ENCODE results near the gene PROSER3.

PROSER3 gene

DNA sequence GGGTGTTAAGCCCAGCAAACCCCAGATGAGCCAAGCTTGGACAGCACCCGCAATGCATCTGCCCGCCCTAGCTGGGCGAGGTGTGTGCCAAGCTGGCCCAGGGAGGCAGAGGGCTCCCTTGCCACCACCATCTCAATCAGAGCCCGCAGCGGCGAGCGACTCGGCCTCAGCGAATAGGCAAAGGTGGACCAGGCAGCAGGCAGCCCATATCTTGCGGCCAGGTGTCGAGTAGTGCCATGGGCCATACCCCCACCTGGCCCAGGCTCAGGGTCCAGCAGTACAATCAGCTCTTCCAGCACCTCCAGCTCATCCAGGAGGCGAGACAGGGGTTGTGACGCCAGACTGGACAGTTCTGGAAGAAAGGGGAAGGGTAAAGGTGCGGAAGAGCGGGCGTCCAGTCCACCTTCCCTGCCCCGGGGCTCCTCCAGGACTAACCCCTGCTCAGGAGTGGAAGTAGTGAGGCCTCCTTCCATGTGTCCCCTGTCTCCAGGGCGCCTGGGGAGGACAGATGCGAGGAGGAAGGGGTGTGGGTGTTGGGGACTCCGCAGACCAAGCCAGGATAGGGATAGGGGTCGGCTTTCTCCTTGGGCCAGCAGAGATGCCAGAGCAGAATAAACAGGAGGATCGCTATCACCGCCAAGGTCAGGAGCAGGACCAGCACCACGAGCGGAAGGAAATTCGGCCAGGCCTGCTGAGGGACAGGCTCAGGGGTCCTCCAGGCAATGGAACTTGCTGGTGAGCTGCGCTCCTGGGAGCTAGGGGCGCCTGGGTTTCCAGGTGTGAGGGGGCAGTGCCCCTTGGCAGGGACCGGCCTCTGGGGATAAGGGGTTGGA is 18.5 kb upstream of the PROSER3 start:
- DNase-seq, result no peak

DNA sequence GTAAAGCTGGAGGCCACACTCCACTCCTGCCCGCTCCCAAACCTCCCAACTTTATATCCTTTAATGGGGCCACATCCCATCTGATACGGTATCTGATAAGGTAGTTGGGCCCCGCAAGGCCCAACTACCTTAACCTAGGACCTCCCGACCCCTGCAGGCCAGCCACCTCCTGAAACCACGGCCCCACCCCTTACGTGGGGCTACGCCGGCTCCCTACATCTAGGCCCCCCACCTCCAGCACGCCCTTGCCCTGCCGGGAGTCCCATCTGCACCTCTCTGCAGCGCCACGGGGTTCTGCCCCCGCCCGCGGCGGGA is 17.9 kb upstream of the PROSER3 start:
- DNase-seq, result no peak

DNA sequence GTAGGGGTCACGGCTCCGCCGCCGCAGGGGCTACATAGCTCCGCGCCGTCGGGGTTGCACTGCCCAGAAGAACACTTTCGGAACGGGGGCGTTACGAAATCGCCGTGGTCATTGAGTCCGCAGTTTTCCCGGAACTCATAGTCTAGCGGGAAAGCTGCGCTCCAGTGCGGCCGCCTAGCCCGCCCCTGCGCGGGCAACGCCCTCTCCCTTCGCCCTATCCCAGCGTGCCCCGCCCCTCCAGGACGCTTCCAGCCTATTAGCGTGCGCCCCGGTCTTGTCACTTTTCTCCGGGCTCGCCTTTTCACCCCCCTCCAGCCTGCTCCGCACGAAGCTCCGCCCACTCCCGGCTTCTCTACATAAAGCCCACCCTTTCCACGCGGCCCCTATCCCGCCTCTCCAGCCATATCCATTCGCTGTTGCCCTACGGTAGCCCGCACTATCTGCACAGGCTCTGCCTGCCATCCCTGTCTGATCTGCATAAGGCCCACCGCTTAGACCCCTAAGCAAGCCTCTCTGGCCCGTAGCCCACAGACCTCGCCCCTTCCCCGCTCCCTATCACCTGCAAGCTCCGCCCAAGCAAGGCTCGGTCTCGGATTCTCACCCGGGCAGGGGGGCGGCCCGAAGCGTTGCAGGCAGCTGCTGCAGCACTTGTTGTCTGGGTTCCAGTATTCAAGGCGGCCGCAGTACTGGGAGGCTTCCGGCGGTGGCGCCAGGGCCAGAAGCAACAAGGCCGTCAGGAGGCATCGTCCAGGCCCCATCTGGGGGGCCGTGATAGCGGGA is 17.4 kb upstream of the PROSER3 start:
- DNase-seq, result peak; percentile 97

DNA sequence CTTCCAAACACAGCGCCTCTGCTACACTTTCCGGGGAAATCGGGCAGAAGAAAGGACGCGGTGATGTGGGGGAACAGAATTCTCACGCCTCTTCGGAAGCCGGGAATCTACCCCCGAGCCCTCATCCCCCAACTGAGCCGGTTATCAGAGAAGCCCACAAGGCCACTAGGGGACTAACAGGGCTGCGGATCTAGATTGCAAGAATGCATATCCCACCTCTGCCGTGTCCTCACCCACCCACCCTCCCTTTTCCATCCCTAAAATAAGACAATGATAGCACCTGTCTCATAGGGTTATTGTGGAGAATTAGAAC is 16.8 kb upstream of the PROSER3 start:
- no peak for DNase-seq

DNA sequence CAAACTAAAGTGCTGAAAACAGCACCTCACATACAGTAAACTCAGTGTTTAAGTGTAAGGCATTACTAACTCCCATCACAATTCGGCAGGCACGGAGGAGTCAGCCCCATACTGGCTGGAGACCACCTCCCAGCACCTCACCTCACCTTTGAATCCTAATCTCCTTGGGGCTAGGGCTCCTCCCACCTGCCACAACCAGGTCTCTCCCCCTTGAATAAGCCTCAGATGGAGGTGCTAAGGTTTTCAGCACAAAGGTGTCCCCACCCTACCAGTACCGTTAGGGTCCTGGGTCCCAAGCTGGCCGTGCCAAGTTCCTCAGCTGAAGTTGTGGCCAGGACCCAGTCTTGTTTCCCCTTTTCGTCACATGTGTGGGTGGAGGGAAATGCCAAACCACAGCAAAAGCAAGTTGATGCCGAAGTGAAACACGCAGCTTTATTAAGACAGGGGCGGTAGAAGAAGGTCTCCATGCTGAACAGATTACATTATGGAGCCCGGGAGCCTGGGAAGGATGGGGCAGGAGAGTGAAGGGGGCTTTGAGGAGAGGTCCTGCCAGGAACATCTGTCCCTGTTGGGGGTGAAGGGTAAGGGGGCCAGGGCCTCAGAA is 15.8 kb upstream of the PROSER3 start, which contains the start of gene IGFLR1:
TSS of gene IGFLR1 (minus strand) at position 332 of the 604 bp plus-strand sequence. CDS start 1,272 bp downstream, outside the sequence.
- peak; percentile 71 for DNase-seq

DNA sequence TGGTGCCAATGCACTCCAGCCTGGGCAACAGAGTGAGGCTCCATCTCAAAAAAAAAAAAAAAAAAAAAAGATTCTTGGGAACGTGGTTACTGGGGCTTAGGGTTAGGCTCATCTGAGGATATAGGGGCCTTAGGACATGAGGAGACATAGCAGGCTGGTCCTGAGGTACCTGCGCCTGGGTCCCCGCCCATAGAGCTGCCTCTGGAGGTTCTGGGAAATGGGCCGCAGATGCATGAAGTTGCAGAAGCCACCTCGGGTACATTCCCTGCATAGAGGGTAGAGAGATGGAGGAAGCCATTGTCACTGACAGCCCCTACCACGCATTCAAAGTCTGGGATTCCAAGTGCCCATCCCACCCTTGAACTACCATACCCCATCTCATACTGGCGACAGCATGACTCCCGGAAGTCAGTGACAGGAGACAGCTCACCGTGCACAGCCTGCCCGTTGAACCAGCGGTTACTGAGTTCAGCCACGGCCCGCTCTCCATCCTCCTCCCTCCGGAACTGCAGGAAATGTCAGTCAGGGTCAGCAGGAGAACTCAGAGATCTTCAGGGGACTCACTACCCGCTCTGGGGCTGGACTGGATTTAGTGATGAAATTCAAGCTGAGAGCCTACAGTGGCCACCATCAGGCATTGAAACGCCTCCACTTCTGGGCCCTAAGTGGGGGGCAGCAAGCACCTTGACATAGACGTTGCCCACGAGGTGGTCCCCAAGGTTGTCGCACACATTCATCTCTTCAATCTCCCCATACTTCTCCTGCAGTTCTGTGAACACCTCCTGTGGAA is 14.1 kb upstream of the PROSER3 start:
- no peak for DNase-seq

DNA sequence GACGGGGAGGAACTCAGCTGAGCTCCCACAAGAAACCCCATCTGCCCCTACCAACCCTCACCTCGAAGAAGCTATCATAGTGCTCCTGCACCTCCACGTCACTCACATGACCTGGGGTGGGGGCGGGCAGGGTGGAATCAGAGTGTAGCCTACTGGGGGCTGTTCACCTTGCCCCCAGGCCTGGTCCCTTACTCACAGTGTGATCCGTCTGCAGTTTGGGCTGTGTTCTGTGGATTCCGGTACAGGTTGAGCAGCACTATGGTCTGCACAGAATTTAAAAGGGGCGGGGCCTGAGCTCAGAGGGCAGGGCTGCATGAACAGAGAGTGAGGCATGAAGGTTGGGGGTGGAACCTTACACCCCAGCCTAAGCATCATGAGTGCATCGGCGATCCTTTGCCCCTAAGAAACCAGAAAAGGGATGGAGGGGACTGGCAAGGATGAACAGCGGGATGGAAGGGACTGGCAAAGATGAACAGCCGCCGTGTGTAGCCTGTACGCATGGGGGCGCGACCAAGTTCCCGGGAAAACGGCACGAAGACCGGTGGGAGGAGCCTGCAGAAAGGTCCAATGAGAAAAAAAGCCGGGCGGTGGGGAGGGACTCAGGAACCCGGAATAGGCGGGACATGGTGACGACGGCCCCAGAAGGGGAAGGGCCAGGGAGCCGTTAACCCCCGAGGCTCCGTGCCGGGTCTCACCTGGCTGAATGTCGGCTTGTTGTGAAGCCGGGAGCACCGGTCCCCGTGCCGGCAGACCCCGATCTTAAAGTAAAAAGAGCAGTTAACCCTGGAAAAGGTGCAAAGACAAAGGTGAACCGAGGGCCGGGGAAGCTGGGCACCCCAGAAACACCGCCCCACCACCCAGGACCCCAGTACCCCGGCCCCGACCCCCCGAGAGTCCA is 13.3 kb upstream of the PROSER3 start:
- peak; percentile 92 for DNase-seq

DNA sequence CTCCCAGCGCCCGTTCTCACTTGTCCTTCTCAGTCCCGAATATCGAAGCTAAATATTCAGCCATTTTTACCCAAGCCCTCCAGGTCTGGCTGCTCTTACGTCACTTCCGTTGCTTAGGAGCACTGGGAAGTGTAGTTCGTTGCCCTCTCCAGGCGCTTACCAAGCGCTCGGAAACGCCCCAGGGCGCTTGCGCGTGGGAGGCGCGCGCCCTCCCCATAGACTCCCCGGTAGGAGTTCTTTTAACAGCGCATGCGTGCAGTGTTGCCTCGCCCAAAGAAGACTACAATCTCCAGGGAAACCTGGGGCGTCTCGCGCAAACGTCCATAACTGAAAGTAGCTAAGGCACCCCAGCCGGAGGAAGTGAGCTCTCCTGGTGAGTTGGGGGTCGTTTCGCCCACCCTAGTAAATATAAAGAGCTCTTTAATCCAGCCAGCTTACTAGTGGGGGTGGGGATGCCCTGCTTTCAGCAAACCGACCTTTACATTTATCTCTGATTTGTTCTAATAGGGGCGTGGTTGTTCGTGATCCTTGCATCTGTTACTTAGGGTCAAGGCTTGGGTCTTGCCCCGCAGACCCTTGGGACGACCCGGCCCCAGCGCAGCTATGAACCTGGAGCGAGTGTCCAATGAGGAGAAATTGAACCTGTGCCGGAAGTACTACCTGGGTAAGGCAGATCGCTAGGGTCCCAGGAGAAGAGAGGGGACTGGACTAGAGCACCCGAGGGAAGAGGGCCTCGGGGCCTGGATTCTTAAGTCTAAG is 12.5 kb upstream of the PROSER3 start, which contains the start of the genes PSENEN and U2AF1L4:
TSS of gene PSENEN (plus strand) at position 324 of the 759 bp plus-strand sequence. CDS start at position 604, 280 bp downstream.
TSS of gene U2AF1L4 (minus strand) at position 91 of the 759 bp plus-strand sequence. CDS start at position 64, 27 bp downstream.
- peak; percentile 95 for DNase-seq

DNA sequence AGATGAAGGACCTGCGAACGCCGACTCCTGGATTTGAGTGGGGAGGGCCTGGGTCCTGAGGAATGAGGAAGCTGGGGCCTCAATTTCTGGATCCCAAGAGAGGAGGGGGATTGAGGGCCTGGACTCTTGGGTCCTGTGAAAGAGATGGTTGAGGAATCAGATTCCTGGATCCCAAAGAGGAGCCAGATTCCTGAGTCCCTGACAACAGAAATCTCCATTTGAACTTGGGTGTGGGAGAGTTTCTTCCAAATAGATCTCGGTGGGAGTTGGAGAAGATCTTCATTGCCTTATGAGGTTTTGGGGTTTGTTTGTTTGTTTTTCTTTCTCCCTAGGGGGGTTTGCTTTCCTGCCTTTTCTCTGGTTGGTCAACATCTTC is 11.9 kb upstream of the PROSER3 start:
- no peak for DNase-seq

DNA sequence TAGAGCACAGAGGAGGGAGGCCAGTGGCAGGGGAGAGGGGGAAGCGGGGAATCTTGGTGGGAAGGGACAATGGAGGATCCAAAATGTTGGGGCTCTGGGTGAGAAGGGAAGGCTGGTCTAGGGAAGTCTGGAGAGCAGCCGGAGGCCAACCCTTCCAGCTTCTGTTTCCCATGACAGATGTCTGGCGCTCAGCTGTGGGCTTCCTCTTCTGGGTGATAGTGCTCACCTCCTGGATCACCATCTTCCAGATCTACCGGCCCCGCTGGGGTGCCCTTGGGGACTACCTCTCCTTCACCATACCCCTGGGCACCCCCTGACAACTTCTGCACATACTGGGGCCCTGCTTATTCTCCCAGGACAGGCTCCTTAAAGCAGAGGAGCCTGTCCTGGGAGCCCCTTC is 11.4 kb upstream of the PROSER3 start:
- DNase-seq, result no peak

DNA sequence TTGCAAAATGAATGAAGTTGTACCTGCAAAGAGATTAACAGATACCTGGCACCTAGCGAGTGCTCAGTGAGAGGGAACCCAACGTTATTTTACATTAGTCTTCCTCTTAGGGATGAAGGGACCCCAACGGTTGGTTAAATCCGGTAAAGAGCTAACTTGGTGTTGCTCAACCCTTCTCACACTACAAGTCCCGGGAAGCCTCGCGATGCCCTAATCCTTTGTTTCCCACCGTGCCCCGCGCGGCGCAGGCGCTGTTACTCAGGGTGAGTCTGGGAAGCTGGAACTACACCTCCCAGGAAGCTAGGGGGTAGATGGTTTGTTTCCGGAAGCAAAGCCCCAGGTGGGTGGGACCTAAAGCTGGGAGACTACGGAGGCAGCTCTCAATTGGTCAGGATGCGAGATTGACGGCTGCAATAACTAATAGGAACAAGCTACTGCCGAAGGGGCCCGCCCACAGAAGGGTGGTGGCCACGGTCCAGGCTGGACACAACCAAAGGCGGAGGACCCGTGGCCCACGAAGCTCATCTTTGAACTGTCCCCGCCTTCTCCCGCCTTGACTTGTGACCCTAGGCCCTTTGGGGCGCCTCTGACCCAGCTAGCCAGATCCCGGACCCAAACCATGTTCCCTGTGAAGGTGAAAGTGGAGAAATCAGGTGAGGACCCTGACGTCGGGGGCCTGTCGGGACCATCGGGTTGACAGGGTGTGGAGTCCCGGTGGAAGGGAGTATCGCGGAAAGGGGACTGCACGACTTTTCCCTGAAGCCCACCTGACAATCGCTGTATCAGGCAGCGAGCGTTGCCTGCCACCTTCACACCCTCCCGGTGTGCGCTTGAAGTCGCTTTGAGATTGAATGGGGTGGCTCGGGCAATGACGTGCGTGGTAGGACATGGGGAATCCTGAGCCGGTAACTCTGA is 9.6 kb upstream of the PROSER3 start, which contains the start of gene LIN37:
TSS of gene LIN37 (plus strand) at position 471 of the 915 bp plus-strand sequence. CDS start at position 620, 149 bp downstream.
- peak; percentile 99 for DNase-seq

DNA sequence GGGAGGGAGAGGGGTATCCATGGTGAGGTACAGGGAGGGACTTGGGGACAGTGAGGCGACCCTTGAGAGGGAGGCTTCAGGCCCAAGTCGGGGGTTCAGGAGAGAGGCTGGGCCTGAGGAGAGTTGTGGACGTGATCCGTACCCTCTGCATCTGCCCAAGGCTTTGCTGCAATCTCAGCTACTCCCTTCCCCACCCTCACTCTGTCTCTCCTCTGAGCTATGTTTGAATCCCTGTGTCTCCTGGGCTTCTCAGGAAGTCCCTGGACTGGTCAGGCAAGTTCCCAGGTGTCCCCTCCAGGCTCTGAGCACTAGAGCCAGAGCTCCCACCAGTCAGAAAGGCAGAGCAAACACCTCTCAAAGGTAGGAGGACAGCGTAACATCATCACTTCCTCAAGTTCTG is 7.8 kb upstream of the PROSER3 start:
- DNase-seq, result no peak

DNA sequence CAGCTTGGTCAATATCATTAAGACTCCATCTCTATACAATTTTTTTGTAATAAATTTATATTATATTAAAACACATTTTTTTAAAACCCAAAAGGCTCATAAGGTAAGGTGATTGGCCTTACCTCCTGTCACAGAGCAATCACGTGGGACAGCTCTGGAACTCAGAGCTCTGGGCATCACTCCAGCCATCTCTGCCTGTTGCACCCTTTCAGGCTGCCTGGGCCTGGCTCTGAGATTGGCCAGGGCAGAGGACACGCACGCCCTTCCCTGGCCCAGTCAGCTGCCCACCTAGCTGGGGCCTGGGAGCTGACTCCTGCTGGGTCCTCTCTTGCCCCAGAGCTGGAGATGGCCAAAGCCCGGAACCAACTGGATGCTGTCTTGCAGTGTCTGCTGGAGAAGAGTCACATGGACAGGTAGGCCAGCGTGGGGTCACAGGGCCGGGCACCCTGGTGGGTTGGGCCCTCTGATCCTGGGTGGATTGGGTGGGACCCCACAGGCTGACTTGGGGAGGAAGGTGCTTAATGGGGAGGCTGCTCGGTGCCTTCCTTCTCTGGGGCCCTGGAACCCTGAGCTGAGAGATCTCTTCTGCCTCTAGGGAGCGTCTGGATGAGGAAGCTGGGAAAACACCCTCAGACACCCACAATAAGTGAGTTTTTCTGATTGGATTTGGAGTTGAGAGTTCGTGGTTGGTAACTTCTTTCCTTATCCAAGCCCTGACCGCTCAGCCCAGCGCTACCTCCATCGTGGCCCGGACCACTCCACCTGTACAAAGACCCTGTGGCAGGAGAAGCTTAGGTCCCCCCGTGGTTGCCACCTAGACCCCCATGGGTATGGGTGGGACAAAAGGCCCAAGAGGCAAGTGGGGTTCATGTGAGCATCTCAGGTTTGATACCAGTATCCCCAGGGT is 5.9 kb upstream of the PROSER3 start:
- no peak for DNase-seq

DNA sequence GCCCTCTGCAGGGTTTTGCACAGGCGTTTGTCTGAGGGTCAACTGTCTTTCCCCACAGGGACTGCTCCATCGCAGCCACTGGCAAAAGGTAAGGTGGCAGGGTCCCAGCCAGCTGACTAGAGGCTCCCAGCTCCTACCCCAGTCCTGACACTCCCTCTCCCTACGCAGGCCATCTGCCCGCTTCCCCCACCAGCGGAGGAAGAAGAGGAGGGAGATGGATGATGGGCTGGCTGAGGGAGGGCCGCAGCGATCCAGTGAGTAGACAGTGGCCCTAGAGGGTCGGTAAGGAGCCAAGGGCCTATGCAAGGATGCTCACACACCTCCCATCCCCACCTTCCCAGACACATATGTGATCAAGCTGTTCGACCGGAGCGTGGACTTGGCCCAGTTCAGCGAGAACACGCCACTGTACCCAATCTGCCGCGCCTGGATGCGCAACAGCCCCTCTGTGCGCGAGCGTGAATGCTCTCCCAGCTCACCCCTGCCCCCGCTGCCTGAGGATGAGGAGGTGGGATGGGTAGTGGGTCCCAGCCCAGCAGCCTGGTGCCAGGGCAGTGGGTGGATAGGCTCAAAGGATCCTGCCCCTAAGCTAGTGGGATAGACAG is 5.1 kb upstream of the PROSER3 start:
- DNase-seq, result no peak

DNA sequence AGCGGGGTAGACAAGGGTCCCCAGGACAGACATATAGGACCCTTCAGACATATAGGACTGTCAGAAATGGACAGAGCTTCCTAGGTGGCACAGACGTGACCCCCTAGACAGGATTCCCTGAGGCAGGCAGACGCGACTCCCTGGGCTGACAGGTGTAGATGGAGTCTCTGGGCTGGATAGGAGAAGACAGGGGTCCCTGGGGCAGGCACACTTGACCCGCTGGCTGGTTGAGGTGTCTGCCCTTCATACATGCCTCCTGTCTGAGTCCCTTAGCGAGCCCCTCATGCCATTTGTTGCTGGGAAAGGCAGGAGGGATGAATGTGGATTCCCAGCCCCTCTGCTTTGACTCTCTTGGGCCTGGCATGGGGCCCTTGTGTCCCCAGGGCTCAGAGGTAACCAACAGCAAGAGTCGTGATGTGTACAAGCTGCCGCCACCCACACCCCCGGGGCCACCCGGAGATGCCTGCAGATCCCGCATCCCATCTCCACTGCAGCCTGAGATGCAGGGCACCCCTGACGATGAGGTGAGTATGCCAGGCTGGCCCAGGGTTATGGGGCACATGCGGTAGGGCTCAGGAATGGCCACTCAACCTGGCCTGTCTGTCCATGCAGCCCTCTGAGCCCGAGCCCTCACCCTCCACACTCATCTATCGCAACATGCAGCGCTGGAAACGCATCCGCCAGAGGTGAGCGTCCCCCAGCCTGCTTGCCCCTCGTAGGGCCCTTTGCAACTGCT is 4.2 kb upstream of the PROSER3 start:
- no peak for DNase-seq

DNA sequence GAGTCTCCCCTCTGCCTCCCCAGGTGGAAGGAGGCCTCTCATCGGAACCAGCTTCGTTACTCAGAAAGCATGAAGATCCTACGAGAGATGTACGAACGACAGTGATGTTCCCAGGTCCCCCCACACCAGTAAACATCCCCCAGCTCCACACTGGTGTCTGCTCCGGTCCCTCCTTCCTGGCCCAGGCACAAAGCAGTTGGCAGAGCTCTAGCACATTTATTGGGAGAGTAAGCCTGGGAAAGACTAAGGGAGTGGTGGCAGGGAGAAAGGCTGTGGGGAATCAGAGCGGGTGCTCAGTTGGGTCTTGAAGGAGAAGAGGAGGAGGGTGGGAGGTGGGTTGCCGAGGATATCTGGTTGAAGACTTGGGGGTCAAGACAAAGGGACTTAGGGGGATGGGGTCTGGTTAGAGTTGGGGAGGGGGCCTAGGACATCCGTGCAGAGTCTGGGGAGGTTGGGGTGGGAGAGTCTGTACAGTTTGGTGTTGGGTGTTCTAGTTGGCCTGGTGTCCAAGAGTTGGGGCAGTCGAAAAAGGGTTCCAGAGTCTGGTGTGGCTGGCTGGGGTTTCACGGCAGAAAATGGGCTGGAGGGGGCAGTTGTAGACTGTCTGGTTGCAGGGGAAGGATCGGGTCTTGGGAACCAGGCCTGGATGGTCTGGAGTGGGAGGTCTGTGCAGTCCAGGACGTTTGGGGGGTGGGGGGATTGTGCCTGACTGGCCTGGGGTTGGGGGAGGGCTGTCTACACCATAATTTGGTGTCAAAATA is 3.4 kb upstream of the PROSER3 start:
- DNase-seq, result peak; percentile 5

DNA sequence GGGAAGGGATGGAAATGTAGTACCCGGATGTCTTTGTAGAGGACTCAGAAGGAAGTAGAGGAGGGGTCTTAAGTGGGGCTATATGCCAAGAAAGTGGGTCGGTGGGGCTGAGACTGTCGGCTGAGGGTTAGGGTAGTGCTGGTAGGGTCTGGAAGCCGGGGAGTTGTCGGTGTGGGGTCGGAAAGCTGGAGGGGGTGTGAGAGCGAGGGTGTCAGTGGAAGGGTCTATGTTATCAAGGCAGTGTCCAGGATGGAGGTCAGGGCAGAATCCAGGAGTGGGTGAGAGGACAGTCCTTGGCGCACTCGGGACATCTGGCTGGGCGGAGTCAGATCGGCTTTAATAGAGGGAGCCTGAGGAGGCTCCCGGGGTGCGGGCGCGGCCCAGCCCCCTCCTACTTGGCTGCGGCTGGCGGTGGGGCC is 2.8 kb upstream of the PROSER3 start:
- peak; percentile 9 for DNase-seq

All from activated naive CD4-positive, alpha-beta T cell treated with anti-CD3 and anti-CD28 coated beads, Interleukin-2, amount 50 U/mL, for 16 hours (primary cell).